K562 (cell line): Measurements from ENCODE around the gene CYSTM1. TPM values are rescaled to one million over a fixed set of nuclear protein-coding genes. Genes with fewer than 3 reads are reported as not detected.
A peak's percentile ranks its signal among the peaks of the same experiment; 100 is the strongest.

Source experiments
- ATF1 ChIP-seq, 2 experiments: fragments of 450-650 bp in 1 of 2; IDR thresholded peaks; 2 replicates each; pipeline ENCODE4 v1.6.1; 2016; ENCODE audit warnings: missing compliant biosample characterization in 1 of 2, missing genetic modification characterization in 1 of 2
- CEBPB ChIP-seq: fragments of 450-650 bp; IDR thresholded peaks from 2 replicates; pipeline ENCODE4 v1.6.1; 2016; ENCODE audit warnings: missing genetic modification characterization, missing compliant biosample characterization
- LARP7 ChIP-seq: fragments of 450-650 bp; IDR thresholded peaks from 2 replicates; pipeline ENCODE4 v1.6.1; 2016
- MEF2A ChIP-seq: IDR thresholded peaks from 2 replicates; pipeline ENCODE4 v1.6.1; 2011; ENCODE audit warnings: low read depth, mild to moderate bottlenecking, low read length, moderate library complexity; ENCODE audit not compliant: control insufficient read depth
- NBN ChIP-seq: fragments of 450-650 bp; IDR thresholded peaks from 2 replicates; pipeline ENCODE4 v1.6.1; 2016; ENCODE audit warnings: low read depth, mild to moderate bottlenecking
- PREB ChIP-seq: sonication (generic); formaldehyde crosslinking; IDR thresholded peaks from 2 replicates; pipeline ENCODE4 v1.8.1; 2023; ENCODE audit warnings: mild to moderate bottlenecking, missing genetic modification reagents
- PTTG1 ChIP-seq: fragments of 450-650 bp; IDR thresholded peaks from 2 replicates; pipeline ENCODE4 v1.6.1; 2016; ENCODE audit warnings: low read depth, mild to moderate bottlenecking, missing genetic modification characterization, missing compliant biosample characterization
- RB1 ChIP-seq: fragments of 450-650 bp; IDR thresholded peaks from 2 replicates; pipeline ENCODE4 v1.6.1; 2017; ENCODE audit warnings: low read depth, mild to moderate bottlenecking
- RBM17 ChIP-seq: fragments of 200-400 bp; formaldehyde crosslinking; IDR thresholded peaks from 2 replicates; pipeline ENCODE4 v1.6.1; 2017; ENCODE audit warnings: low read depth, mild to moderate bottlenecking, low read length, borderline replicate concordance
- RBM34 ChIP-seq: fragments of 200-400 bp; formaldehyde crosslinking; IDR thresholded peaks from 2 replicates; pipeline ENCODE4 v1.6.1; 2018; ENCODE audit warnings: low read length, borderline replicate concordance; ENCODE audit not compliant: insufficient read depth
- XRCC4 ChIP-seq: IDR thresholded peaks from one replicate; pipeline ENCODE4 v1.6.1; 2011; ENCODE audit not compliant: insufficient read depth, insufficient read length; ENCODE audit errors: extremely low read depth
- ZNF280A ChIP-seq: fragments of 450-650 bp; IDR thresholded peaks from 2 replicates; pipeline ENCODE4 v1.6.1; 2018; ENCODE audit warnings: mild to moderate bottlenecking, low read depth; ENCODE audit not compliant: partially characterized antibody
- ZNF318 ChIP-seq, 2 experiments: fragments of 450-650 bp; IDR thresholded peaks; 2 replicates each; pipeline ENCODE4 v1.6.1; 2016; ENCODE audit warnings: mild to moderate bottlenecking in 2 of 2, borderline replicate concordance in 1 of 2, low read depth in 1 of 2, moderate library complexity in 1 of 2
- ZNF408 ChIP-seq: fragments of 250-450 bp; sonication (Bioruptor Pico); IDR thresholded peaks from 2 replicates; pipeline ENCODE4 v1.4.0; 2020; ENCODE audit warnings: low read depth, mild to moderate bottlenecking, moderate library complexity
- ZNF707 ChIP-seq: fragments of 250-450 bp; sonication (Bioruptor Pico); conservative IDR thresholded peaks from 2 replicates; pipeline ENCODE4 v1.8.0; 2022; ENCODE audit warnings: inconsistent platforms, mild to moderate bottlenecking, moderate library complexity
- polyA plus RNA-seq, 8 experiments: library from polyadenylated mRNA; depleted of rRNA in 4 of 8; stranded (reverse) in 5 of 8; unstranded in 3 of 8; fragments of >200 nt; fragmentation: Nextera tagmentation in 2 of 8; fragmentation: Illumina TruSeq in 1 of 8; extraction: Ambion mirVana in 2 of 8; extraction: Trizol in 1 of 8; gene quantifications; 2 replicates each; pipeline versions ENCODE4 v1.2.1 to v1.2.3, GENCODE V29; 2011 to 2014; ENCODE audit warnings: inconsistent platforms in 1 of 8, missing spikeins in 1 of 8
- total RNA-seq, 7 experiments: library from RNA; depleted of rRNA in 6 of 7; stranded (reverse); fragments of >200 nt in 6 of 7; fragmentation: Illumina TruSeq in 2 of 7; extraction: Trizol in 2 of 7; gene quantifications; 2 replicates each; pipeline versions ENCODE4 v1.2.1 to v1.2.3, GENCODE V29; 2011 to 2021; ENCODE audit warnings: low replicate concordance in 1 of 7

CYSTM1 gene
- total and polyA plus RNA-seq, 9 of the 15 experiments (the other 6 are each of a cell fraction or from before 2014, with no cell fraction given), result 76.1 to 422 (median 108) TPM

- TF ChIP-seq PREB (CRISPR knock-in tag) (0 out of 2 replicates have a peak, but pooled peaks have one; percentile 74), RBM34 (no peak), NBN (no peak), MEF2A (no peak), RB1 (peak; percentile 83), ATF1 (CRISPR knock-in tag; IDR thresholded peaks at IDR 0.05) (no peak; the same call in 1 of the 2 replicates), ATF1 (tag; IDR thresholded peaks at IDR 0.05) (peak; percentile 98), ZNF318 (IDR thresholded peaks at IDR 0.05; ENCODE audit: borderline replicate concordance in 1 of 2, low read depth in 1 of 2) (no peak), ZNF707 (CRISPR knock-in tag) (no peak), ZNF280A (no peak), ZNF408 (CRISPR knock-in tag) (no peak), CEBPB (tag) (peak; percentile 92), XRCC4 (no peak), LARP7 (0 out of 2 replicates have a peak, but pooled peaks have one; percentile 35), PTTG1 (tag) (no peak), RBM17 (no peak)
Measured at GRCh38 chr5:140174465-140175366, at the start of gene CYSTM1 (continued).
